MM.1S (cell line): ENCODE measurements around the gene CLPTM1L.

Experiments
- DNase-seq: peaks from one replicate; pipeline ENCODE4 v3.0.0-alpha.2; 2015
- H2AFZ ChIP-seq: fragments of 300-600 bp; sonication (generic); 2 replicates; pipeline ENCODE4 v1.6.0; 2016; ENCODE audit warnings: antibody characterized with exemption, low read length
- H3F3A ChIP-seq: fragments of 300-600 bp; sonication (generic); 2 replicates; pipeline ENCODE4 v1.6.1; 2016; ENCODE audit warnings: mild to moderate bottlenecking, antibody characterized with exemption, low read length, moderate library complexity, mixed read lengths; ENCODE audit not compliant: insufficient read depth
- H3K27ac ChIP-seq: fragments of 300-600 bp; sonication (generic); 2 replicates; pipeline ENCODE4 v1.5.1; 2016; ENCODE audit warnings: mild to moderate bottlenecking, low read length
- H3K27me3 ChIP-seq: fragments of 300-600 bp; sonication (generic); replicated peaks from 2 replicates; pipeline ENCODE4 v1.6.0; 2016; ENCODE audit warnings: low read length; ENCODE audit not compliant: insufficient read depth
- H3K36me3 ChIP-seq: fragments of 300-600 bp; sonication (generic); replicated peaks from 2 replicates; pipeline ENCODE4 v1.6.1; 2016; ENCODE audit warnings: mild to moderate bottlenecking, low read length, mixed read lengths; ENCODE audit not compliant: insufficient read depth
- H3K4me1 ChIP-seq: fragments of 300-600 bp; sonication (generic); 2 replicates; pipeline ENCODE4 v1.6.1; 2016; ENCODE audit warnings: low read length, mixed read lengths
- H3K4me2 ChIP-seq: fragments of 300-600 bp; sonication (generic); 2 replicates; pipeline ENCODE4 v1.6.0; 2016; ENCODE audit warnings: low read depth, low read length
- H3K4me3 ChIP-seq: fragments of 300-600 bp; sonication (generic); 2 replicates; pipeline ENCODE4 v1.5.1; 2016; ENCODE audit warnings: low read length, mixed read lengths
- H3K79me2 ChIP-seq: fragments of 300-600 bp; sonication (generic); 2 replicates; pipeline ENCODE4 v1.6.1; 2016; ENCODE audit warnings: mixed run types, low read length, mixed read lengths
- H3K9ac ChIP-seq: fragments of 300-600 bp; sonication (generic); 2 replicates; pipeline ENCODE4 v1.6.1; 2016; ENCODE audit warnings: low read length, mixed read lengths
- H3K9me2 ChIP-seq: fragments of 300-600 bp; sonication (generic); replicated peaks from 2 replicates; pipeline ENCODE4 v1.6.1; 2016; ENCODE audit warnings: mild to moderate bottlenecking, low read length, mixed read lengths; ENCODE audit not compliant: insufficient read depth
- H3K9me3 ChIP-seq: fragments of 300-600 bp; sonication (generic); replicated peaks from 2 replicates; pipeline ENCODE4 v1.6.1; 2016; ENCODE audit warnings: mild to moderate bottlenecking, low read length, mixed read lengths; ENCODE audit not compliant: insufficient read depth
- H4K20me1 ChIP-seq: fragments of 300-600 bp; sonication (generic); 2 replicates; pipeline ENCODE4 v1.6.1; 2016; ENCODE audit warnings: mild to moderate bottlenecking, low read length, moderate library complexity, mixed read lengths; ENCODE audit not compliant: insufficient read depth
- CTCF ChIP-seq: fragments of 300-600 bp; sonication (generic); IDR thresholded peaks from 2 replicates; pipeline ENCODE4 v1.5.1; 2016; ENCODE audit warnings: antibody characterized with exemption, low read length, mixed read lengths
- EZH2 ChIP-seq: fragments of 300-600 bp; sonication (generic); optimal IDR thresholded peaks from 2 replicates; pipeline ENCODE3; 2017; ENCODE audit warnings: low read depth, mild to moderate bottlenecking, antibody characterized with exemption, low read length, mixed read lengths
- EZH2phosphoT487 ChIP-seq: fragments of 300-600 bp; sonication (generic); IDR thresholded peaks from 2 replicates; pipeline ENCODE4 v1.6.1; 2018; ENCODE audit warnings: antibody characterized with exemption, low read length

Gene CLPTM1L

GRCh38 chr5:1298067-1298551, 46.8 kb downstream of the CLPTM1L start:
- H3K4me3 ChIP-seq = no peak overlapping the region
- H3K4me1 ChIP-seq = no peaks in the 10 kb centered on the region

GRCh38 chr5:1297243-1297642, 47.7 kb downstream of the CLPTM1L start:
- Histone ChIP-seq H3K9ac (no peak overlapping the region), H3K79me2 (no peaks in the 10 kb centered on the region; the same call in 1 of the 2 replicates), H3K9me3 (no peaks in the 10 kb centered on the region), H3K4me2 (no peak overlapping the region), H3K27me3 (no peaks in the 10 kb centered on the region), H3K4me1 (no peaks in the 10 kb centered on the region), H3K36me3 (no peaks in the 10 kb centered on the region), H3F3A (0 out of 2 replicates have a peak, but pooled peaks cover 6% of the 10 kb centered on the region), H3K4me3 (no peak overlapping the region), H4K20me1 (no peaks in the 10 kb centered on the region), H3K9me2 (no peaks in the 10 kb centered on the region), H3K27ac (no peak overlapping the region), H2AFZ (no peak overlapping the region)
- DNase-seq = no peak
- no peak for TF ChIP-seq EZH2phosphoT487
- no peak for TF ChIP-seq EZH2
- no peak for TF ChIP-seq CTCF

More at GRCh38 chr5:1298067-1298551, 46.8 kb downstream of the CLPTM1L start:
- Histone ChIP-seq H2AFZ (no peak overlapping the region), H3K27ac (no peak overlapping the region), H3K27me3 (no peaks in the 10 kb centered on the region), H3K9ac (no peak overlapping the region), H3K4me2 (no peak overlapping the region), H3K36me3 (no peaks in the 10 kb centered on the region), H3K79me2 (no peaks in the 10 kb centered on the region; the same call in 1 of the 2 replicates), H3K9me2 (no peaks in the 10 kb centered on the region), H4K20me1 (no peaks in the 10 kb centered on the region), H3K9me3 (no peaks in the 10 kb centered on the region), H3F3A (0 out of 2 replicates have a peak, but pooled peaks cover 6% of the 10 kb centered on the region)
- DNase-seq = no peak
- TF ChIP-seq EZH2phosphoT487 = no peak
- TF ChIP-seq CTCF = no peak
- no peak for TF ChIP-seq EZH2

GRCh38 chr5:1295650-1296037, 49.3 kb downstream of the CLPTM1L start:
- no peaks in the 10 kb centered on the region for H4K20me1 ChIP-seq
- no peak for DNase-seq
- no peaks in the 10 kb centered on the region for H3K4me1 ChIP-seq
- TF ChIP-seq EZH2 = no peak
- no peak for TF ChIP-seq CTCF
- no peak for TF ChIP-seq EZH2phosphoT487
- 0 out of 2 replicates have a peak, but pooled peaks cover 6% of the 10 kb centered on the region for H3F3A ChIP-seq
- H3K27ac ChIP-seq = no peak overlapping the region
- no peaks in the 10 kb centered on the region for H3K9me2 ChIP-seq
- H3K4me2 ChIP-seq = no peak overlapping the region
- H3K27me3 ChIP-seq = no peaks in the 10 kb centered on the region
- H3K9me3 ChIP-seq = no peaks in the 10 kb centered on the region
- H3K36me3 ChIP-seq = no peaks in the 10 kb centered on the region
- no peak overlapping the region for H3K9ac ChIP-seq
- no peak overlapping the region for H3K4me3 ChIP-seq
- no peak overlapping the region for H2AFZ ChIP-seq
- no peaks in the 10 kb centered on the region; the same call in 1 of the 2 replicates for H3K79me2 ChIP-seq
